Peyer's patch (tissue), 4 donors: ENCODE data around the gene STX7.

ENCODE experiments used
- CTCF ChIP-seq, 6 experiments: fragments of 450-650 bp in 4 of 6; fragments of 200-600 bp in 2 of 6; sonication (generic) in 1 of 6; IDR thresholded peaks; one replicate each; pipeline ENCODE4 v1.5.1; 2017 to 2019; ENCODE audit warnings: antibody characterized with exemption in 6 of 6, mild to moderate bottlenecking in 3 of 6, moderate library complexity in 1 of 6
- POLR2A ChIP-seq, 2 donors: fragments of 450-650 bp; IDR thresholded peaks; one replicate each; pipeline ENCODE4 v1.5.1; 2017; ENCODE audit warnings: antibody characterized with exemption in 2 of 2, mild to moderate bottlenecking in 2 of 2, moderate library complexity in 2 of 2

- TF ChIP-seq CTCF (IDR thresholded peaks at IDR 0.05) (no peak), POLR2A (IDR thresholded peaks at IDR 0.05) (no peak)
Measured at GRCh38 chr6:132504757-132505156, 8.2 kb downstream of the STX7 start.
